Keratinocyte (primary cell): Measurements from ENCODE around the gene CFAP58. TPM values are rescaled to one million over a fixed set of nuclear protein-coding genes. Genes with fewer than 3 reads are reported as not detected.

Experiments used
- DNase-seq: peaks from one replicate; pipeline ENCODE4 v3.0.0-alpha.2; 2011; ENCODE audit warnings: low read depth, missing footprints, low spot score
- FAIRE-seq: peaks from 2 replicates; lab custom pipeline; 2011; peaks lifted over from hg19 to GRCh38; lab: Jason Lieb, UNC
- H2AFZ ChIP-seq: 2 replicates; pipeline ENCODE4 v1.6.0; 2012; ENCODE audit warnings: low read length, control low read depth, inconsistent platforms; ENCODE audit not compliant: control insufficient read depth
- H3K27ac ChIP-seq: 2 replicates; pipeline ENCODE4 v1.5.1; 2011; ENCODE audit warnings: low read length; ENCODE audit not compliant: control insufficient read depth, insufficient read depth
- H3K27me3 ChIP-seq: 3 replicates; pipeline ENCODE4 v1.6.0; 2011; ENCODE audit warnings: low read length; ENCODE audit not compliant: control insufficient read depth, insufficient read depth; ENCODE audit errors: extremely low read depth
- H3K36me3 ChIP-seq, 2 experiments: 2 replicates in 1 of 2; 3 replicates in 1 of 2; pipeline ENCODE4 v1.5.1; 2011; ENCODE audit warnings: low read length in 2 of 2, mild to moderate bottlenecking in 1 of 2; ENCODE audit not compliant: control insufficient read depth in 2 of 2, insufficient read depth in 2 of 2; ENCODE audit errors: extremely low read depth in 1 of 2
- H3K4me1 ChIP-seq: 3 replicates; pipeline ENCODE4 v1.5.1; 2011; ENCODE audit warnings: low read length; ENCODE audit not compliant: control insufficient read depth, insufficient read depth; ENCODE audit errors: extremely low read depth
- H3K4me2 ChIP-seq: 3 replicates; pipeline ENCODE4 v1.6.0; 2011; ENCODE audit warnings: low read depth, low read length; ENCODE audit not compliant: control insufficient read depth, insufficient read depth; ENCODE audit errors: extremely low read depth
- H3K4me3 ChIP-seq, 3 experiments: fragments of 200-600 bp in 1 of 3; sonication (generic) in 1 of 3; 2 replicates in 2 of 3; 3 replicates in 1 of 3; pipeline ENCODE4 v1.5.1; 2011 to 2016; ENCODE audit warnings: low read length in 3 of 3, mild to moderate bottlenecking in 3 of 3, control low read depth in 2 of 3, inconsistent platforms in 1 of 3, low read depth in 1 of 3, mixed read lengths in 1 of 3, mixed run types in 1 of 3, moderate library complexity in 1 of 3; ENCODE audit not compliant: control insufficient read depth in 2 of 3, insufficient read depth in 2 of 3; ENCODE audit errors: extremely low read depth in 1 of 3
- H3K79me2 ChIP-seq: 2 replicates; pipeline ENCODE4 v1.6.0; 2012; ENCODE audit warnings: low read length; ENCODE audit not compliant: control insufficient read depth, insufficient read depth
- H3K9ac ChIP-seq: 3 replicates; pipeline ENCODE4 v1.6.0; 2011; ENCODE audit warnings: low read length; ENCODE audit not compliant: control insufficient read depth, insufficient read depth; ENCODE audit errors: extremely low read depth
- H3K9me1 ChIP-seq: 3 replicates; pipeline ENCODE4 v1.6.0; 2011; ENCODE audit warnings: low read length; ENCODE audit not compliant: control insufficient read depth, insufficient read depth; ENCODE audit errors: extremely low read depth
- H3K9me3 ChIP-seq: 2 replicates; pipeline ENCODE4 v1.5.1; 2012; ENCODE audit warnings: low read depth, low read length; ENCODE audit not compliant: control insufficient read depth
- H4K20me1 ChIP-seq: 3 replicates; pipeline ENCODE4 v1.6.0; 2011; ENCODE audit warnings: low read length; ENCODE audit not compliant: control insufficient read depth, insufficient read depth; ENCODE audit errors: extremely low read depth
- EZH2 ChIP-seq: IDR thresholded peaks from one replicate; pipeline ENCODE4 v1.6.1; 2012; ENCODE audit warnings: inconsistent platforms, mild to moderate bottlenecking, low read length, moderate library complexity
- dilution Hi-C: fragments of 300-500 bp; cut with MboI; formaldehyde crosslinking; loops from one replicate; pipeline ENCODE4 v1.7.0; 2020; ENCODE audit warnings: low sequenced_read_pairs; ENCODE audit not compliant: extremely low pct_ligation_motif_present
- polyA plus RNA-seq, 5 experiments: library from polyadenylated mRNA; depleted of rRNA in 3 of 5; stranded (reverse) in 3 of 5; stranded (forward) in 1 of 5; unstranded in 1 of 5; fragments of >200 nt; gene quantifications; 1 replicate in 1 of 5; 2 replicates in 3 of 5; 3 replicates in 1 of 5; pipeline versions ENCODE4 v1.2.1 to v1.2.3, GENCODE V29; 2011 to 2012; ENCODE audit warnings: missing spikeins in 2 of 5, low read depth in 1 of 5, low replicate concordance in 1 of 5
- TF ChIP-seq, protein P1 (sequence below), 3 experiments: IDR thresholded peaks in 1 of 3; conservative IDR thresholded peaks in 1 of 3; optimal IDR thresholded peaks in 1 of 3; 2 replicates in 2 of 3; 3 replicates in 1 of 3; pipeline versions ENCODE3 to v1.5.1; 2011; ENCODE audit warnings: low read length in 3 of 3, mild to moderate bottlenecking in 3 of 3, moderate library complexity in 2 of 3, control low read depth in 1 of 3, inconsistent platforms in 1 of 3; ENCODE audit not compliant: insufficient read depth in 2 of 3; ENCODE audit errors: extremely low read depth in 1 of 3

CFAP58 gene
- polyA plus RNA-seq, 1 donor (not counting 4 experiments of a cell fraction or from before 2014, with no cell fraction given): 2.3 TPM

DNA sequence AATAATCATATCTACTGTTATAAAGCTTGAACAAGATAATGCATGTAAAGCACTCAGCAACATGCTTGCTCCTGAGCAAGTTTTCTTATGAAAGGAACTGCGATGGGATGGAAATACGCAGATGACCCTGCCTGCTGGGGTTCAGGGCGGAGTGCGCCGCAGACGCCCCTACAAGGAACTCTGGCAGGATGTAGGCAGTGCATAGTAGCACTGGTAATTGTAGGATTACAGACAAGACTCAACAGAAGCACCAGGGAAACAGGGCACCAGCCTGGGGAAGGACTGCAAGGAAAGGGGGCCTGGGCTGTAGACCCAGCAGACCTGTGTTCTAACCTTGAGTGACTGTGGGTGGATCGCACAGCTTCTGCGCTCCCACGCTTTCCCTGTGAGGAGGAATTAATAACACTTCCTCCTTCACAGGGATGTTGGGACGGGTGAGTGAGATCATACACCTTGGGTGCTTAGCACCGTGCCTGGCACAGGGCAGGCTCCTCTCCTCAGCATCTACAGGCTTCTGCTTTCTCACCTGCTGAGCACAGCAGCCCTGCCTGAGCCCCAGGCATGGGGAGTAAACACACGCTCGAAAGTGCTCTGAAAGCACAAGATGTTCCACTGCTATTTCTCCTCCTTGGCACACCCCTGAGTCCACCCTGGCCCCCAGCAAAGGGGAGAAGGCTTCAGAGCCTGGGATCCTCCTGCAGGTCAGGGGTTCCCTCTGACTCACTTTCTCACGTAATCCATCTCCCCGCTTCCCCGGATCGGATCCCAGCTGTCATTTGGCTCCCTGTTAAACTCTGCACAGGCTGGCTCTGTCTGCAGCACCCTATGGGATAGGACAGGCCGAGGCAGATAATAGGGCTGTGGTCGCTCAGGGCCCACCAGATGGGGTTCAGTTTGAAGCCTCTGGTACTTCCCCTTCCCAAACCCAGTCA is 34.6 kb upstream of the CFAP58 start:
- no peak overlapping the region for H2AFZ ChIP-seq
- peaks cover 82% of the 10 kb centered on the region for H3K79me2 ChIP-seq
- TF ChIP-seq, protein P1, sequence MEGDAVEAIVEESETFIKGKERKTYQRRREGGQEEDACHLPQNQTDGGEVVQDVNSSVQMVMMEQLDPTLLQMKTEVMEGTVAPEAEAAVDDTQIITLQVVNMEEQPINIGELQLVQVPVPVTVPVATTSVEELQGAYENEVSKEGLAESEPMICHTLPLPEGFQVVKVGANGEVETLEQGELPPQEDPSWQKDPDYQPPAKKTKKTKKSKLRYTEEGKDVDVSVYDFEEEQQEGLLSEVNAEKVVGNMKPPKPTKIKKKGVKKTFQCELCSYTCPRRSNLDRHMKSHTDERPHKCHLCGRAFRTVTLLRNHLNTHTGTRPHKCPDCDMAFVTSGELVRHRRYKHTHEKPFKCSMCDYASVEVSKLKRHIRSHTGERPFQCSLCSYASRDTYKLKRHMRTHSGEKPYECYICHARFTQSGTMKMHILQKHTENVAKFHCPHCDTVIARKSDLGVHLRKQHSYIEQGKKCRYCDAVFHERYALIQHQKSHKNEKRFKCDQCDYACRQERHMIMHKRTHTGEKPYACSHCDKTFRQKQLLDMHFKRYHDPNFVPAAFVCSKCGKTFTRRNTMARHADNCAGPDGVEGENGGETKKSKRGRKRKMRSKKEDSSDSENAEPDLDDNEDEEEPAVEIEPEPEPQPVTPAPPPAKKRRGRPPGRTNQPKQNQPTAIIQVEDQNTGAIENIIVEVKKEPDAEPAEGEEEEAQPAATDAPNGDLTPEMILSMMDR (optimal IDR thresholded peaks at IDR 0.05 in 1 of 3, IDR thresholded peaks at IDR 0.05 in 1 of 3, conservative IDR thresholded peaks at IDR 0.05 in 1 of 3; ENCODE audit: extremely low read depth in 1 of 3, insufficient read depth in 2 of 3, low read length in 3 of 3): no peak
- no peak for TF ChIP-seq EZH2
- peak overlapping the region; percentile 59 for H3K4me2 ChIP-seq
- H3K36me3 ChIP-seq: peaks cover 10% of the 10 kb centered on the region in 2 experiments
- H3K27me3 ChIP-seq: no peaks in the 10 kb centered on the region
- H3K4me1 ChIP-seq: peaks cover 74% of the 10 kb centered on the region
- peaks cover 3% of the 10 kb centered on the region for H3K9me1 ChIP-seq
- H4K20me1 ChIP-seq: peaks cover 6% of the 10 kb centered on the region
- peak; percentile 91 for FAIRE-seq
- peak overlapping the region in 1 of 3 experiments; percentile 8 for H3K4me3 ChIP-seq
- DNase-seq: no peak
- peak overlapping the region; percentile 79 for H3K27ac ChIP-seq
- no peaks in the 10 kb centered on the region for H3K9me3 ChIP-seq
- dilution Hi-C loops: no loop called here
- H3K9ac ChIP-seq: peak overlapping the region; percentile 61

DNA sequence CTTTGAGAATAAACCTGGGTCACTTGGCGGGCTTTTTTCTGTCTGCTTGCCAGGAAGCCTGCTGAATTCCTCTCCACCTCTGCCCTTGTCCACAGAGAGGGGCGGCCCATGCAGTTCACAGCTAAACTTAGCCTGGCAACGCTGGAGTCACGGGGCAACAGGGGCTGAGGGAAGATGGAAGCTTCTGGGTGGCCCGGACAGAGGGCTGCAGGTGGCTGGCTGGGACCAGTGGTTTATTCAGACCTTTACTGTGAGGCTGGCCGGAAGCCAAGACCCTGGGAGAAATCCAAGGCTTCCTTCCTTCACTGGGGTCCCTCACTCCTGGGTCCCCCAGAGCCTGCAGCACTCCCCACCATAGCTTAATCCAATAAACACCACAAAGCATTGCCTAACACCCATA is 32.4 kb upstream of the CFAP58 start:
- H3K9ac ChIP-seq: peak overlapping the region; percentile 68
- peak overlapping the region; percentile 43 for H3K4me2 ChIP-seq
- peaks cover 4% of the 10 kb centered on the region for H4K20me1 ChIP-seq
- peaks cover 1 to 17% of the 10 kb centered on the region in 2 experiments for H3K36me3 ChIP-seq
- DNase-seq: no peak
- no peak overlapping the region for H3K4me3 ChIP-seq
- no peaks in the 10 kb centered on the region for H3K27me3 ChIP-seq
- dilution Hi-C loops: no loop called here
- H3K79me2 ChIP-seq: peaks cover 84% of the 10 kb centered on the region
- H3K27ac ChIP-seq: peak overlapping the region; percentile 87
- H3K4me1 ChIP-seq: peaks cover 76% of the 10 kb centered on the region
- no peak overlapping the region for H2AFZ ChIP-seq
- TF ChIP-seq, protein P1 (optimal IDR thresholded peaks at IDR 0.05 in 1 of 3, IDR thresholded peaks at IDR 0.05 in 1 of 3, conservative IDR thresholded peaks at IDR 0.05 in 1 of 3; ENCODE audit: extremely low read depth in 1 of 3, insufficient read depth in 2 of 3, low read length in 3 of 3): no peak
- TF ChIP-seq EZH2: no peak
- no peak for FAIRE-seq
- H3K9me1 ChIP-seq: peaks cover 3% of the 10 kb centered on the region
- no peaks in the 10 kb centered on the region for H3K9me3 ChIP-seq
